Endothelial cell of umbilical vein (primary cell): ENCODE data around the gene DNAJC11. TPM values are rescaled to one million over a fixed set of nuclear protein-coding genes. Genes with fewer than 3 reads are reported as not detected.

Experiments
- BruUV-seq: library from RNA; stranded (reverse); fragments of 400-500 nt; replicated peaks from 2 replicates; lab custom pipeline; 2021; lab: Mats Ljungman, UMichigan
- CTCF ChIA-PET: fragments of 300-600, 350-600 bp; sonication (Branson Sonifier 250); formaldehyde crosslinking; loops from one replicate; lab custom pipeline; 2021; ENCODE audit warnings: antibody characterized with exemption, inconsistent platforms; lab: Charles Lee
- POLR2A ChIA-PET: fragments of 300-600, 350-600 bp; sonication (Branson Sonifier 250); formaldehyde crosslinking; loops from one replicate; lab custom pipeline; 2021; ENCODE audit warnings: antibody characterized with exemption, inconsistent platforms; lab: Charles Lee
- DNase-seq: peaks from one replicate; pipeline ENCODE4 v3.0.0-alpha.2; 2011; ENCODE audit warnings: low read depth, low spot score
- FAIRE-seq: peaks from 2 replicates; lab custom pipeline; 2011; peaks lifted over from hg19 to GRCh38; lab: Jason Lieb, UNC
- H2AFZ ChIP-seq: 2 replicates; pipeline ENCODE4 v1.6.0; 2012; ENCODE audit warnings: low read depth, low read length, control low read depth, inconsistent platforms
- H3K27ac ChIP-seq: 2 replicates; pipeline ENCODE4 v1.5.1; 2011; ENCODE audit warnings: low read depth, mild to moderate bottlenecking, control low read depth, low read length, moderate library complexity; ENCODE audit not compliant: insufficient read depth
- H3K27me3 ChIP-seq, 2 experiments: 2 replicates each; pipeline versions ENCODE4 v1.6.0 to v1.6.1; 2011; ENCODE audit warnings: low read length in 2 of 2, mixed read lengths in 1 of 2; ENCODE audit not compliant: control insufficient read depth in 2 of 2, insufficient read depth in 2 of 2
- H3K36me3 ChIP-seq, 2 experiments: 2 replicates in 1 of 2; 3 replicates in 1 of 2; pipeline ENCODE4 v1.5.1; 2011; ENCODE audit warnings: low read length in 2 of 2, mild to moderate bottlenecking in 1 of 2, moderate library complexity in 1 of 2; ENCODE audit not compliant: control insufficient read depth in 2 of 2, insufficient read depth in 2 of 2; ENCODE audit errors: extremely low read depth in 1 of 2
- H3K4me1 ChIP-seq: 3 replicates; pipeline ENCODE4 v1.5.1; 2011; ENCODE audit warnings: mild to moderate bottlenecking, low read length; ENCODE audit not compliant: control insufficient read depth, insufficient read depth; ENCODE audit errors: extremely low read depth
- H3K4me2 ChIP-seq: 2 replicates; pipeline ENCODE4 v1.6.1; 2011; ENCODE audit warnings: low read length, control low read depth, mixed read lengths; ENCODE audit not compliant: insufficient read depth
- H3K4me3 ChIP-seq, 3 experiments: fragments of 200-600 bp in 1 of 3; sonication (generic), shearing (Covaris generic) in 1 of 3; replicated peaks in 1 of 3; 2 replicates each; pipeline ENCODE4 v1.5.1; 2011 to 2016; ENCODE audit warnings: control low read depth in 3 of 3, low read length in 3 of 3, mild to moderate bottlenecking in 2 of 3, inconsistent platforms in 1 of 3, low read depth in 1 of 3, moderate library complexity in 1 of 3; ENCODE audit not compliant: insufficient read depth in 1 of 3
- H3K79me2 ChIP-seq: 2 replicates; pipeline ENCODE4 v1.6.0; 2012; ENCODE audit warnings: low read length, inconsistent platforms; ENCODE audit not compliant: control insufficient read depth, insufficient read depth
- H3K9ac ChIP-seq: replicated peaks from 2 replicates; pipeline ENCODE3; 2011; ENCODE audit warnings: low read length, control low read depth; ENCODE audit not compliant: insufficient read depth; ENCODE audit errors: extremely low read depth
- H3K9me1 ChIP-seq: replicated peaks from 3 replicates; pipeline ENCODE4 v1.6.0; 2011; ENCODE audit warnings: mild to moderate bottlenecking, low read length; ENCODE audit not compliant: control insufficient read depth, insufficient read depth; ENCODE audit errors: extremely low read depth
- H3K9me3 ChIP-seq: replicated peaks from 2 replicates; pipeline ENCODE4 v1.5.1; 2012; ENCODE audit warnings: low read length, inconsistent platforms; ENCODE audit not compliant: control insufficient read depth, insufficient read depth
- H4K20me1 ChIP-seq: replicated peaks from 2 replicates; pipeline ENCODE3; 2011; ENCODE audit warnings: mild to moderate bottlenecking, low read length; ENCODE audit not compliant: control insufficient read depth, insufficient read depth; ENCODE audit errors: extremely low read depth
- EZH2 ChIP-seq: IDR thresholded peaks from 2 replicates; pipeline ENCODE4 v1.6.1; 2012; ENCODE audit warnings: borderline replicate concordance, low read depth, mild to moderate bottlenecking, moderate library complexity, low read length, inconsistent platforms; ENCODE audit not compliant: severe bottlenecking
- FOS ChIP-seq: IDR thresholded peaks from 2 replicates; pipeline ENCODE4 v1.6.1; 2011; ENCODE audit warnings: mild to moderate bottlenecking, low read length, moderate library complexity, borderline replicate concordance; ENCODE audit not compliant: insufficient read depth
- GATA2 ChIP-seq: IDR thresholded peaks from 2 replicates; pipeline ENCODE4 v1.7.0; 2011; ENCODE audit warnings: low read depth, mild to moderate bottlenecking, moderate library complexity, mixed read lengths, low read length; ENCODE audit not compliant: insufficient read length, insufficient read depth
- JUN ChIP-seq: IDR thresholded peaks from 2 replicates; pipeline ENCODE4 v1.6.1; 2011; ENCODE audit warnings: borderline replicate concordance, low read depth; ENCODE audit not compliant: insufficient read length, insufficient read depth
- MYC ChIP-seq: IDR thresholded peaks from one replicate; pipeline ENCODE4 v1.6.1; 2011; ENCODE audit warnings: mild to moderate bottlenecking, low read depth, low read length
- POLR2A ChIP-seq: IDR thresholded peaks from 2 replicates; pipeline ENCODE4 v1.6.1; 2012; ENCODE audit warnings: low read depth, mild to moderate bottlenecking, control low read depth, low read length
- POLR2AphosphoS5 ChIP-seq: IDR thresholded peaks from 2 replicates; pipeline ENCODE4 v1.6.1; 2012; ENCODE audit warnings: low read depth, mild to moderate bottlenecking, control low read depth, low read length, moderate library complexity; ENCODE audit not compliant: insufficient read depth
- dilution Hi-C: fragments of 300-500 bp; cut with MboI; formaldehyde crosslinking; loops from one replicate; pipeline ENCODE4 v1.15.0; 2019; ENCODE audit warnings: low sequenced_read_pairs; ENCODE audit not compliant: extremely low pct_ligation_motif_present
- intact Hi-C: fragments of 100-400 bp; cut with micrococcal nuclease; formaldehyde crosslinking; loops from one replicate; pipeline ENCODE4 v1.10.0; 2022
- polyA plus RNA-seq, 4 experiments: library from polyadenylated mRNA; depleted of rRNA in 3 of 4; stranded (reverse) in 3 of 4; unstranded in 1 of 4; fragments of >200 nt; gene quantifications; 2 replicates each; pipeline versions ENCODE4 v1.2.1 to v1.2.3, GENCODE V29; 2011 to 2012; ENCODE audit warnings: missing spikeins in 1 of 4
- total RNA-seq: library from RNA; stranded (reverse); gene quantifications from 2 replicates; pipeline ENCODE4 v1.2.3, GENCODE V29; 2021
- TF ChIP-seq, protein P1 (sequence below), 2 donors: IDR thresholded peaks; 1 replicate in 1 of 2; 2 replicates in 1 of 2; pipeline ENCODE4 v1.5.1; 2011; ENCODE audit warnings: low read length in 2 of 2, mild to moderate bottlenecking in 2 of 2, moderate library complexity in 2 of 2, control low read depth in 1 of 2, inconsistent platforms in 1 of 2, low read depth in 1 of 2; ENCODE audit not compliant: insufficient read depth in 1 of 2; ENCODE audit errors: extremely low read depth in 1 of 2
- TF ChIP-seq, protein P2 (sequence below): IDR thresholded peaks from 2 replicates; pipeline ENCODE4 v1.6.1; 2011; ENCODE audit not compliant: insufficient read depth, insufficient read length

Gene DNAJC11
- total and polyA plus RNA-seq, 2 donors (not counting 3 experiments of a cell fraction or from before 2014, with no cell fraction given), result 31.1 to 64.3 TPM

DNA sequence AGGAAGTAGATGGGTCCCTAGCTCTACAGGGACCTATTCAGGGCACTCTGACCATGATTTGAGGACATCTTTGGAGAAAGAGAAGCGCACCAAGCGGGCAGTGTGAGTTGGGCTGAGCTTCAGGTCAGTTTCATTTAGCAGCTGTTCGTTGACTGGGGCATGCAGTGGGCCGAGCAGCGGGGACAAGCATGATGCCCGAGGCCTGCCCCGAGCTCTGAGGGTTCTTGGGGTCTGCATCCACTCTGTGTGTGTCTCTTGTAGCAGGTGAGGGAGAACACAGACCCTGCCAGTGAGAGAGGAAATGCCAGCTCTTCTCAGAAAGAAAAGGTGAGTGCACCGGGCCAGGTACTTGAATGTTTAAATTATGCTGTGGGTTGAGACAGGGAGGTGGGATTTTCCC lies 71.6 kb downstream of the DNAJC11 start:
- Histone ChIP-seq H4K20me1 (no peaks in the 10 kb centered on the region), H3K27ac (no peak overlapping the region), H3K4me3 (no peak overlapping the region), H3K27me3 (no peaks in the 10 kb centered on the region), H3K4me2 (no peak overlapping the region), H3K9me1 (no peaks in the 10 kb centered on the region), H3K36me3 (peaks cover 7 to 29% of the 10 kb centered on the region in 2 experiments), H3K4me1 (peaks cover 2% of the 10 kb centered on the region), H2AFZ (no peak overlapping the region), H3K79me2 (peaks cover 21% of the 10 kb centered on the region), H3K9me3 (no peaks in the 10 kb centered on the region), H3K9ac (no peak overlapping the region)
- intact Hi-C loops (no loop called here), dilution Hi-C loops (no loop called here)
- DNase-seq (no peak), FAIRE-seq (no peak)
- ChIA-PET POLR2A (no interaction called here), CTCF (interaction anchor here (0.6 to 1.1 kb wide), 3 partner anchors 23 to 207 kb away, joined by 3 read pairs; no protein-coding TSS in a partner anchor)
- no TSS peak for BruUV-seq
- TF ChIP-seq EZH2, result no peak
- TF ChIP-seq MYC, result no peak
- no peak for TF ChIP-seq POLR2A
- no peak for TF ChIP-seq GATA2
- TF ChIP-seq JUN, result no peak
- TF ChIP-seq, protein P1, sequence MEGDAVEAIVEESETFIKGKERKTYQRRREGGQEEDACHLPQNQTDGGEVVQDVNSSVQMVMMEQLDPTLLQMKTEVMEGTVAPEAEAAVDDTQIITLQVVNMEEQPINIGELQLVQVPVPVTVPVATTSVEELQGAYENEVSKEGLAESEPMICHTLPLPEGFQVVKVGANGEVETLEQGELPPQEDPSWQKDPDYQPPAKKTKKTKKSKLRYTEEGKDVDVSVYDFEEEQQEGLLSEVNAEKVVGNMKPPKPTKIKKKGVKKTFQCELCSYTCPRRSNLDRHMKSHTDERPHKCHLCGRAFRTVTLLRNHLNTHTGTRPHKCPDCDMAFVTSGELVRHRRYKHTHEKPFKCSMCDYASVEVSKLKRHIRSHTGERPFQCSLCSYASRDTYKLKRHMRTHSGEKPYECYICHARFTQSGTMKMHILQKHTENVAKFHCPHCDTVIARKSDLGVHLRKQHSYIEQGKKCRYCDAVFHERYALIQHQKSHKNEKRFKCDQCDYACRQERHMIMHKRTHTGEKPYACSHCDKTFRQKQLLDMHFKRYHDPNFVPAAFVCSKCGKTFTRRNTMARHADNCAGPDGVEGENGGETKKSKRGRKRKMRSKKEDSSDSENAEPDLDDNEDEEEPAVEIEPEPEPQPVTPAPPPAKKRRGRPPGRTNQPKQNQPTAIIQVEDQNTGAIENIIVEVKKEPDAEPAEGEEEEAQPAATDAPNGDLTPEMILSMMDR (IDR thresholded peaks at IDR 0.05; ENCODE audit: extremely low read depth in 1 of 2, insufficient read depth in 1 of 2, low read depth in 1 of 2, low read length in 2 of 2), result no peak
- no peak for TF ChIP-seq POLR2AphosphoS5
- TF ChIP-seq, protein P2, sequence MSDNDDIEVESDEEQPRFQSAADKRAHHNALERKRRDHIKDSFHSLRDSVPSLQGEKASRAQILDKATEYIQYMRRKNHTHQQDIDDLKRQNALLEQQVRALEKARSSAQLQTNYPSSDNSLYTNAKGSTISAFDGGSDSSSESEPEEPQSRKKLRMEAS, result no peak
- TF ChIP-seq FOS, result no peak
